Parathyroid adenoma (tissue), 2 donors: ENCODE results near the gene PCDHGB7.
"Not testable (repeated sequence)": the region's sequence is repeated elsewhere in the genome, so short reads cannot be mapped to it uniquely, and the experiment has no call there.

Experiments used
- H2AFZ ChIP-seq: fragments of 300-600 bp; sonication (generic); one replicate; pipeline ENCODE4 v1.7.0; 2017; ENCODE audit warnings: antibody characterized with exemption, mild to moderate bottlenecking
- H3K27ac ChIP-seq: fragments of 300-600 bp; sonication (generic); one replicate; pipeline ENCODE4 v1.7.0; 2017
- H3K27me3 ChIP-seq: fragments of 300-600 bp; sonication (generic); one replicate; pipeline ENCODE4 v1.7.0; 2017; ENCODE audit warnings: low read length; ENCODE audit not compliant: control insufficient read depth, insufficient read depth
- H3K36me3 ChIP-seq: fragments of 300-600 bp; sonication (generic); one replicate; pipeline ENCODE4 v1.7.0; 2017; ENCODE audit warnings: low read length; ENCODE audit not compliant: control insufficient read depth, insufficient read depth
- H3K4me1 ChIP-seq: fragments of 300-600 bp; sonication (generic); one replicate; pipeline ENCODE4 v1.7.0; 2017; ENCODE audit warnings: control low read depth
- H3K4me2 ChIP-seq: fragments of 300-600 bp; sonication (generic); one replicate; pipeline ENCODE4 v1.7.0; 2017; ENCODE audit warnings: low read length
- H3K4me3 ChIP-seq: fragments of 300-600 bp; sonication (generic); one replicate; pipeline ENCODE4 v1.7.0; 2017; ENCODE audit warnings: low read depth, low read length
- H3K79me2 ChIP-seq: fragments of 300-600 bp; sonication (generic); one replicate; pipeline ENCODE4 v1.7.0; 2017; ENCODE audit warnings: control low read depth
- H3K9ac ChIP-seq: fragments of 300-600 bp; sonication (generic); one replicate; pipeline ENCODE4 v1.7.0; 2017; ENCODE audit warnings: mild to moderate bottlenecking
- H3K9me3 ChIP-seq: fragments of 300-600 bp; sonication (generic); one replicate; pipeline ENCODE4 v1.7.0; 2017; ENCODE audit warnings: low read length; ENCODE audit not compliant: control insufficient read depth
- CTCF ChIP-seq: fragments of 300-600 bp; sonication (generic); IDR thresholded peaks from one replicate; pipeline ENCODE4 v1.7.0; 2017; ENCODE audit warnings: antibody characterized with exemption, mild to moderate bottlenecking
- donor health status: primary hyperparathyroidism.

The PCDHGB7 gene

GRCh38 chr5:141412854-141413539, 4.5 kb upstream of the PCDHGB7 start, which contains the start of gene PCDHGA10:
Gene PCDHGA10, plus strand, starts transcription at chr5:141412987. Its CDS starts 189 bp downstream, at chr5:141413176.
- Histone ChIP-seq H3K79me2 (no peaks in the 10 kb centered on the region), H3K27me3 (no peaks in the 10 kb centered on the region), H3K9ac (no peak within 1 kb of the TSS), H3K4me1 (no peaks in the 10 kb centered on the region), H3K36me3 (peaks cover 5% of the 10 kb centered on the region), H3K4me3 (peak within 1 kb of the TSS; percentile 48), H2AFZ (no peak within 1 kb of the TSS), H3K9me3 (peaks cover 6% of the 10 kb centered on the region), H3K27ac (peak within 1 kb of the TSS; percentile 33), H3K4me2 (peak within 1 kb of the TSS; percentile 28)
- TF ChIP-seq CTCF, result no peak

DNA sequence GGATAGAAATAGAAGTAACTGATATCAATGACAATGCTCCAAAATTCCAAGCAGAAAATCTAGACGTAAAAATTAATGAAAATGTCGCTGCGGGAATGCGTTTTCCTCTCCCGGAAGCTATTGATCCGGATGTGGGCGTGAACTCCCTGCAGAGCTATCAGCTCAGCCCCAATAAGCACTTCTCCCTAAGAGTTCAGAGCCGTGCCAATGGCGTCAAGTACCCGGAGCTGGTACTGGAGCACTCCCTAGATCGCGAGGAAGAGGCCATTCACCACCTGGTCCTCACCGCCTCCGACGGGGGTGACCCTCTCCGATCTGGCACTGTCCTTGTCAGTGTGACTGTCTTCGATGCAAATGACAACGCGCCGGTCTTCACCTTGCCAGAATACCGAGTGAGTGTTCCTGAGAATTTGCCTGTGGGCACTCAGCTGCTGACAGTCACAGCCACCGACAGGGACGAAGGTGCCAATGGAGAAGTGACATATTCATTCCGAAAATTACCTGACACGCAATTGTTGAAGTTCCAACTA, 3.9 kb upstream of the PCDHGB7 start:
- H3K4me2 ChIP-seq, result no peak overlapping the region
- H3K4me1 ChIP-seq, result no peaks in the 10 kb centered on the region
- TF ChIP-seq CTCF, result no peak
- peaks cover 10% of the 10 kb centered on the region for H3K9me3 ChIP-seq
- peaks cover 7% of the 10 kb centered on the region for H3K36me3 ChIP-seq
- peak overlapping the region; percentile 48 for H3K4me3 ChIP-seq
- no peak overlapping the region for H3K27ac ChIP-seq
- no peaks in the 10 kb centered on the region for H3K27me3 ChIP-seq
- no peaks in the 10 kb centered on the region for H3K79me2 ChIP-seq
- no peak overlapping the region for H3K9ac ChIP-seq
- no peak overlapping the region for H2AFZ ChIP-seq

DNA sequence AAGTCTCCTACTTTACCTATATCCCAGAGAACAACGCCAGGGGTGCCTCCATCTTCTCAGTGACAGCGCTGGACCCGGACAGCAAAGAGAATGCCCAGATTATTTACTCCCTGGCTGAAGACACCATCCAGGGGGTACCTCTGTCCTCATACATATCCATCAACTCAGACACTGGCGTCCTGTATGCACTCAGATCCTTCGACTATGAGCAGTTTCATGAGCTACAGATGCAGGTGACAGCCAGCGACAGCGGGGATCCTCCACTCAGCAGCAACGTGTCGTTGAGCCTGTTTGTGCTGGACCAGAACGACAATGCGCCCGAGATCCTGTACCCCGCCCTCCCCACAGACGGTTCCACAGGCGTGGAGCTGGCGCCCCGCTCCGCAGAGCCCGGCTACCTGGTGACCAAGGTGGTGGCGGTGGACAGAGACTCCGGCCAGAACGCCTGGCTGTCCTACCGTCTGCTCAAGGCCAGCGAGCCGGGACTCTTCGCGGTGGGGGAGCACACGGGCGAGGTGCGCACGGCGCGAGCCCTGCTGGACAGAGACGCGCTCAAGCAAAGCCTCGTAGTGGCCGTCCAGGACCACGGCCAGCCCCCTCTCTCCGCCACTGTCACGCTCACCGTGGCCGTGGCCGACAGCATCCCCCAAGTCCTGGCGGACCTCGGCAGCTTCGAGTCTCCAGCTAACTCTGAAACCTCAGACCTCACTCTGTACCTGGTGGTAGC, 2.8 kb upstream of the PCDHGB7 start:
- H3K9me3 ChIP-seq, H3K27ac ChIP-seq, H3K36me3 ChIP-seq, H3K4me1 ChIP-seq, H3K4me3 ChIP-seq, H3K27me3 ChIP-seq, H2AFZ ChIP-seq, H3K79me2 ChIP-seq, H3K4me2 ChIP-seq, H3K9ac ChIP-seq: not testable (repeated sequence)

DNA sequence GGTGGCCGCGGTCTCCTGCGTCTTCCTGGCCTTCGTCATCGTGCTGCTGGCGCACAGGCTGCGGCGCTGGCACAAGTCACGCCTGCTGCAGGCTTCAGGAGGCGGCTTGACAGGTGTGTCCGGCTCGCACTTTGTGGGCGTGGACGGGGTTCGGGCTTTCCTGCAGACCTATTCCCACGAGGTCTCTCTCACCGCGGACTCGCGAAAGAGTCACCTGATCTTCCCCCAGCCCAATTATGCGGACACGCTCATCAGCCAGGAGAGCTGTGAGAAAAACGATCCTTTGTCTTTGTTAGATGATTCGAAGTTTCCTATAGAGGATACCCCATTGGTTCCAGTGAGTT, 2.2 kb upstream of the PCDHGB7 start:
- not testable (repeated sequence) for H3K9me3 ChIP-seq, H2AFZ ChIP-seq, H3K27me3 ChIP-seq, H3K4me2 ChIP-seq, H3K9ac ChIP-seq, H3K27ac ChIP-seq, H3K4me1 ChIP-seq, H3K79me2 ChIP-seq, H3K4me3 ChIP-seq
- peaks cover 11% of the 10 kb centered on the region for H3K36me3 ChIP-seq

DNA sequence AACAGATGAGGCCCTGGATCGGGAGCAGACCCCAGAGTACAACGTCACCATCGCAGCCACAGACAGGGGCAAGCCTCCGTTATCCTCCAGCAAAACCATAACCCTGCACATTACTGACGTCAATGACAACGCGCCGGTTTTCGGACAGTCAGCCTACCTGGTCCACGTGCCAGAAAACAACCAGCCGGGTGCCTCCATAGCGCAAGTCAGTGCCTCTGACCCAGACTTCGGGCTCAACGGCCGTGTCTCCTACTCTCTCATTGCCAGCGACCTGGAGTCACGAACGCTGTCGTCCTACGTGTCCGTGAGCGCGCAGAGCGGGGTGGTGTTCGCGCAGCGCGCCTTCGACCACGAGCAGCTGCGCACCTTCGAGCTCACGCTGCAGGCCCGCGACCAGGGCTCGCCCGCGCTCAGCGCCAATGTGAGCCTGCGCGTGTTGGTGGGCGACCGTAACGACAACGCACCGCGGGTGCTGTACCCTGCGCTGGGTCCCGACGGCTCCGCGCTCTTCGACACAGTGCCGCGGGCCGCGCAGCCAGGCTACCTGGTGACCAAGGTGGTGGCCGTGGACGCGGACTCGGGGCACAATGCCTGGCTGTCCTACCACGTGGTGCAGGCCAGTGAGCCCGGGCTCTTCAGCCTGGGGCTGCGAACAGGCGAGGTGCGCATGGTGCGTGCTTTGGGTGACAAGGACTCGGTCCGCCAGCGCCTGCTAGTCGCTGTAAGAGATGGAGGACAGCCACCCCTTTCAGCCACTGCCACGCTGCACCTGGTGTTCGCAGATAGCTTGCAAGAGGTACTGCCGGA, 1.8 kb downstream of the PCDHGB7 start:
- no peak for TF ChIP-seq CTCF
- Histone ChIP-seq H3K27ac (no peak overlapping the region), H3K4me1 (no peaks in the 10 kb centered on the region), H3K9me3 (peaks cover 11% of the 10 kb centered on the region), H3K9ac (no peak overlapping the region), H3K36me3 (peaks cover 13% of the 10 kb centered on the region), H3K4me3 (no peak overlapping the region), H2AFZ (no peak overlapping the region), H3K79me2 (no peaks in the 10 kb centered on the region), H3K27me3 (no peaks in the 10 kb centered on the region), H3K4me2 (no peak overlapping the region)
